Endometrium (tissue), 2 donors: ENCODE measurements around the gene CARMIL1.
"Not testable (repeated sequence)": the region's sequence is repeated elsewhere in the genome, so short reads cannot be mapped to it uniquely, and the experiment has no call there.

Source experiments
- FAIRE-seq: peaks from 2 replicates; lab custom pipeline; 2012; peaks lifted over from hg19 to GRCh38; lab: Jason Lieb, UNC
- donor health status: control.
- donor health status: control.

CARMIL1 gene

DNA sequence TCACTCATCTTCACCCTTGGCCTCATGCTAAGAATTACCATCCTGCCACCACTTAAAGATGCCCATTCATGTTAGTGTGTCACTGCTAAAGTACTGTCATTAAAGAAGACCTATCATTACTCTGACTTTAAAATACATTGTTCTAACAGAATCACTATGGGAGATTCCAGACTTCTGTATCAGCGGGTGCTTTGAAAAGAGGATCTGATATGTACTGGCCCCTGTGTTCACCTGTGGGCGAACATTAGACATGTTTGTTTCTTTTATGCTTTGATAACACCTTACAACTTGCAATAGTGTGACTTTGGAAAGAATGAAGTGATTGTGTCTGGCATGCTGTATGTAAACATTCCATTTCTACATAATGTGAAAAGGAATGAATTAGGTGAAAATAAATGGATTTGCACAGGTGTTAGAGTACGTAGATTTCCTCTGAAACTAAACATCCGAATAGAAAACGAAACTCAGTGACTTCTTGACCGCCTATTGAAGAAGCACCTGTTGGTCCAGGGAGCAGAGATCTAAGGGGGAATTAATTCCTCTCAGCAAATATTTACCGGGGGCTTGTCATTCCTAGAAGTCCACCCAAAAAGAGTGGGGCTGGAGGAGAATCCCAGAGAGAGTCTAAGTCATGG is 132.3 kb downstream of the CARMIL1 start:
- FAIRE-seq = no peak

DNA sequence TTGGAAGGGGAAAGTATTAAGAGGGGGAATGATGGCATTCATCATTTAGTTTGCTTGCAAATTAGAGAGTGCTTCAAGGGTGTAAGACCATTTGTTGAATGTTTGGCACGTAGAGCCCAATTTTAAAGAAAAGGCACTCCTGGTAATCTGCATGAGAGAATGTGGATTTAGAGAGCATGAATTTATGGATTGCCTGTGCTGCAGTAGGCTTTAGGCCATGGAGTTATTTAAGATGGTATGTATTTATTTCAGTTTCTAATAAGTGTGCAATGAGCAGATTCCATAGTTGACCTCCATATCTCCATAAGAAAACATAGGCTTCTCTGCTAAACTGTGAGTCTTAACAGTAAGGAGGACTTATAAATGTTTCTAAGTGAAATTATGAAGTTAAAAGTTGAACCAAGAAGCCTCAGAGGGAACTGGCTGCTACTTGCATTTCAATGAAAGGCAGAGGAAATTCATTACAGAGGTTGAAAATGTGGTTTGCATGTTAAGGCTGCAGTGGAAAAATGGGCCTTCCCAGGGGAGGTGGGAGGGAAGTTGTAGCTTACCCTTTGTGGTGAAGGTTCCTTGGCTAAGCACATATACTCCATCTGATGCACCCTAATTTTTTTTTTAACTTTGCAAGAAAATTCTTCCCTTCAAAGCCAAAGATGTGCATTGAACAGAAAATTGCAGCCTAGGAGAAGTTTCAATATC is 134.2 kb downstream of the CARMIL1 start:
- FAIRE-seq = no peak

DNA sequence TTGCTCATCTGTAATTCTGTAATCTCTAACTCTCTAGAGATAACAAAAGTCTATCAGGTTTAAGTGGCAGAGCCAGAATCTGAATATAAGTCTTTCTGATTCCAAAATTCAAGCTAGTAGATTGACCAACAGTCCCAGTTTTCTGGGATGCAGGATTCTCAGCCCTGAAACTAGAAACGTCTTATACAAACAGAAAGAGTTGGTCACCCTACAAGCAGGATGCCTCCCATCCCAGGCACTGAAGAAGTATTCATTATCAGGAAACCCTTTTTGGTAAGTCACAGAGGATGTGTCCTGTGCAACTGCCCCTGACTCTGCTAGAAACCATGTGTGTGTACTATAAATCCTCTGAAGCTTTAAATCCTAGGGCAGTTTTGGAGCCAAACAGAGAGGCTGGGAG is 135.0 kb downstream of the CARMIL1 start:
- FAIRE-seq = no peak

GRCh38 chr6:25414755-25415154 is 135.6 kb downstream of the CARMIL1 start:
- FAIRE-seq = no peak

- FAIRE-seq = no peak
Observed at GRCh38 chr6:25415274-25415673, 136.1 kb downstream of the CARMIL1 start.

- FAIRE-seq = no peak
Observed at GRCh38 chr6:25415701-25416100, 136.5 kb downstream of the CARMIL1 start.

GRCh38 chr6:25417046-25417605 is 138.0 kb downstream of the CARMIL1 start:
- no peak for FAIRE-seq

DNA sequence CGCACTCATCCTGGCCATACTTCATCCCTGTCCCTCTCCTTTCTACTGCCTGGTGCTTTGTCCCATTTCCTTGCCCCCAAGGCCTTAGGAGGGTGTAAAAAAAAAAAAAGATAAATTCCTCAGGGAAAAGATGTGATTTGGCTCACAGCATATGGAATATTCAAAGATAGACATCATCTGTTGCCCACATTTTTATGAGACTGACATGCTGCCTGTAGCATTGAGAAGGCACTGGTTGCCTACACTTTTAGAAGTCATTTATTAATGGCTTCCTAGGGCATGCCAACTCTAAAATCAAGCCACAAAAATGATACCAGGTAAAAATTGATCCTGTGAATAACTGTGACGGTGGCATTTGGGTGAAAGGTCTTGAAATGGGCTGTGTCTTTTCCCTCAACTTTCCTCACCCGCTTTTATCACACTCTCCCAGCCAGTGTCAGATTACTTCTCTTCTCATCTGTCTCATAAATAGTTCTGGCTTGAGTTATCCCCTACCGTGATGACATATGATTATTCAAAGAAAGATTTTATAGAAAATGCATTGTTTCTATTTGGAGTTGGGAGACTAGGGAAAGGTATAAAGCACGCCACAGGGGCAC is 139.4 kb downstream of the CARMIL1 start:
- no peak for FAIRE-seq

DNA sequence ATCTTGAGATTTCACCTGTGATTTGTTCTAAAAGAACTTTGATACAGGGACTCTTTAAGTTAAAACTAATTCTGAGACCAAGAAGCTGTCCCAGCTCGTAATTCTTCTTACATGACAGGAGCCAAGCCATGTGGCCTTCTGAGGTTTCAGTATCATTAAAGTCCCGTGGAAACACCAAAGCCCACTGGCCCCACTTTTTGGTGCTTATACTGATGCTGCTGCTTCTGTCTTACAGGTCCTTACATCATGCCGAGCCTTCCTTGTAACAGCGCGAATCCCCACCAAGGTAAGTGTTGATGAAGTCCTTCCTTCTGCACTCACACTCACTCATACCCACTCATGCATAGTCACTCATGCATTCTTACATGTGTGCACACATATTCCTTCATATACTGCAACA is 140.7 kb downstream of the CARMIL1 start:
- FAIRE-seq = no peak

DNA sequence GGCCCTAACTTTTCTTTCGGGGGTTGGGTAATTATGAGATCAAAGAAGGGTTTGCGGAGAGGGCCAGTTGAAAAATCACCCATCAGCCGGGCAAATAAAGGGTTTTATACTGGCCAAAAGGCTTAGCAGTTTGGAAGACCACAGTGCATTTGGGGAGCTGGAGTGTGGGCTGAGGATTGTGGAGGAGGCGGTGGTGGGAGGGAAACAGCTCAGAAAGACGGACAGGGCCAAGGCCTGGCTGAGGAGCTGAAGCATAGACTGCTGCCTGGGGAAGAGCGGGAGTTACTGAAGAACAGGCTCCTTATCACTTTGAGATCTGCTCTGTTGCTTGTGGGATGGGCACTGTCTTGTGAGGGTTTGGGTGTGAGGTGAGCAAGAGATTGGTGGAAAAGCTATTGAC is 144.2 kb downstream of the CARMIL1 start:
- FAIRE-seq = no peak

GRCh38 chr6:25424303-25424702 is 145.1 kb downstream of the CARMIL1 start:
- no peak for FAIRE-seq

GRCh38 chr6:25427549-25427948 is 148.4 kb downstream of the CARMIL1 start:
- no peak for FAIRE-seq

DNA sequence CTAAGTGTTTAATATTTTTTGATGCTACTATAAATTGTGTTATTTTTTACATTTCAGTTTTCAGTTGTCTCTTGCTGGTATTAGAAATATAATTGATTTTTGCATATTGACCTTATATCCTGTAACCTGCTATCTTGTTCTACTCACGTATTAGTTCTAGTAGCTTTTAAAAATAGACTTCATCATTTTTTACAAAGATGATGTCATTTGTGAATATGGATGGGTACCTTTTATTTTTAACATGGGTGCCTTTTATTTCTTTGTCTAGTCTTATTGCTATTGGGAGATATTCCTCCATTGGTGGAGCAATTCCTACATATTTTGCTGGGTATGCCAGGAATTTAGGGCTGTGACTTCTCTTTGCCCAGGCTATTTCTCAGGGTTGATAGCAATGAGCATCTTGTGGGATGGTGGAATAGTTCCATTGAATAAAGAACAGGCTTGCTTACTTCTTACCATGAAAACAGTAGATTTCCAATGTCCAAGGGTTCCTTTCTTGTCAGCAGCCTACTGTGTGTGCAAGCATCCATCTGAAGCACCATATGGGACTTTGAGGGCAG is 149.7 kb downstream of the CARMIL1 start:
- no peak for FAIRE-seq

DNA sequence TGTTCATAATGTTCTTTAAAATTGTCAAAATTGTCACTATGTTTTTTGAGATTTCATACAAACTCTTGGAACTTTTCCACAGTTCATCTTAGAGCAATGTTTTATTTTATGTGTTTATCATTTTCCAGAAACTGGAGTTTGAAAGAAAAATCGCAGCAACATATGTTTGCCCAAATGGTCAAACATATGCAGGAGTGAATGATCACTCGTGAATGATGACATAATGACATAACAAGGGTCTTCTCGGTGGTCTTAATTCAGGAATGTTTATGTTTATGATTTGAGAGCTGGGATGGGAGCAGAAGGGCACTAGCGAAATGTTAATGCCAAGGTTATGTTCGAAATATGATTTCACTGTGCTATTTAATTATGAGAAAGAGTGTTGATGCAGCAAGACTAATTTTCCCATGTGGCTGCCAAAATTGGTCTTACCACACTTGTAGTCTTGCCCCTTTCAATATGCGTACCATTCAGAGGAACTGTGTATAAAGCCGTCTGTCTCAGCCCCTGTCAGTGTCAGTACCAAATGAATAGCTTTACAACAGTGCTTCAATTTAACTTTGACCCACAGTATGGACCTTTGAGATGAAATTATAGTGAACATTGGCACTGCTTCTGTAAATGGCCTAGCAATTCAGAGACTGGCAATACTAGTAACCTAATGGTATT is 152.3 kb downstream of the CARMIL1 start:
- FAIRE-seq = no peak

- no peak for FAIRE-seq
Observed at GRCh38 chr6:25431975-25432307, 152.8 kb downstream of the CARMIL1 start.

GRCh38 chr6:25434921-25435320 is 155.7 kb downstream of the CARMIL1 start:
- FAIRE-seq = no peak

GRCh38 chr6:25435416-25435985 is 156.3 kb downstream of the CARMIL1 start:
- FAIRE-seq = no peak

DNA sequence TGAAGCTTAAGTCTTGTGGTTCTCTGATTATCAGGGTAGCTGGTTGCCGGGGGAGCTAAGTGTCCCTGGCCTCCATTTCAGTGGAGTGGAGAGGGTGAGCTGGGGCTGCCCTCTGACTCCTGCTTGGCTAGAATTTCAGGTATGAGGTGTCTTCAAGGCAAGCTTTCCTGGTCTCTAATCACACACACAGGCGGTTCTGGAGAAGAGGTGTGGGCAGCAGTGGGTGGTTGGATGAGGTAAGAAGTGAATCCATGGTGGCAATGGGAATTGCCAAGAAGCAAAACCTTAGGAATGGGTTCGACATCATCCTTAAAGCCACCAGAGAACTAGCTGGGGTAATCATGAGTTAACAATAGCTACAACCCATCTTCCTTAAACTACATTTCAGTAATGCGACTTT is 157.6 kb downstream of the CARMIL1 start:
- FAIRE-seq = no peak

- FAIRE-seq = no peak
Observed at GRCh38 chr6:25439368-25439767, 160.2 kb downstream of the CARMIL1 start.

DNA sequence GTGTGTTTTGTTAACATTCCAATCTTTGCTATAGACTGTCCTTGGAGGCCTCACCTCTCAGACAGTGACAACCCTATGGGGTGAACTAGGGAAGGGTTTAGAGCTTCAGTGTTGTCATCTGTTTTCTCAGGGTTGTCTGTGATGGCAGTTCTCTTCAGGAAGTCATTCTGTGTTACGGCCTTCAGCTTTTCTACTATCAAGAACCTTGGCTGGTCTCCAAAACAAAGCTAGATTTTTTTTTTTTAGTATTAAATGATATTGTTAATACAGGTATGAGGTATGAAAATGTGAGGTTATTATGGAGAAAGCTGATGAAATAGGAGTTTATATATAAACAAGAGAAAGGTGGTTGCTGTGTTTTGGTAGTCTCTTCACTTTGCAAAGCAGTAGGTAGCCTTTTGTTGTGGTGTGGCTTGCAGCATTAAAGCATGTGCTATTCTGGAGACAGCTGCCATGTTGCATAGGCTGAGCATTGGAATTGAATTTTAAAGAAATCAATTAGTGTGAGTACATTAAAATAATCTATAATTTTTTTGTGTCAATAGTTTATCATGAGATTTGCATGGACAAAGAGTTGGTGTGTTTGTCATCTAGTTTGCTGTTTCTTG is 162.6 kb downstream of the CARMIL1 start:
- no peak for FAIRE-seq

DNA sequence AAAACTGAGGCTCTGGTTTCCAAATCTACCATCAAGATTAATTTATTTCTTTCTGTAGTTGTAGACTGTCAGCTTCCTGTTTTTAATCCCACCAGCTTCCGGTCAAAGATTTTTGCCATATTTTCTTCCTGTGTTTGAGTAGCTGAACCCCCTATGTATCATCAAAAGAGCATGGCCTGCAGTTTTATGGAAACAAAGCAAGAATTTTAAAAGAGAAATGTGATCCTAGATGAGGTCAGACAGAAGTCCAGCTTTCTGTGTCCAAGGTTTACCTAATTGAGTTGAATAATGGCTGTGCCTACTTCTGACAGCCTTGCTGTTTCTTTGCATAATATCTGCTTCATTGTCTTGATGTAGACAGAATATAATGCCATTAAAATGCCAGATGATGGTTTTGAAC is 163.7 kb downstream of the CARMIL1 start:
- FAIRE-seq = no peak

DNA sequence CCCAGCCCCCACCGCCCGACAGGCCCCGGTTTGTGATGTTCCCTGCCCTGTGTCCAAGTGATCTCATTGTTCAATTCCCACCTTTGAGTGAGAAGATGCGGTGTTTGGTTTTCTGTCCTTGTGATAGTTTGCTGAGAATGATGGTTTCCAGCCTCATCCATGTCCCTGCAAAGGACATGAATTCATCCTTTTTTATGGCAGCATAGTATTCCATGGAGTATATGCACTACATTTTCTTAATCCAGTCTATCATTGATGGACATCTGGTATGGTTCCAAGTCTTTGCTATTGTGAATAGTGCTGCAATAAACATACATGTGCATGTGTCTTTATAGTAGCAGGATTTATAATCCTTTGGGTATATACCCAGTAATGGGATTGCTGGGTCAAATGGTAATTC is 165.3 kb downstream of the CARMIL1 start:
- FAIRE-seq = not testable (repeated sequence)
